Lower leg skin (tissue), 3 donors: ENCODE results near the gene MYOG.

Experiments
- CTCF ChIP-seq, 3 donors: fragments of 450-650 bp; IDR thresholded peaks; one replicate each; pipeline ENCODE4 v1.5.1; 2016; ENCODE audit warnings: antibody characterized with exemption in 3 of 3, mild to moderate bottlenecking in 3 of 3, moderate library complexity in 2 of 3
- POLR2A ChIP-seq, 2 donors: fragments of 450-650 bp; IDR thresholded peaks; one replicate each; pipeline ENCODE4 v1.6.1; 2016 to 2017; ENCODE audit warnings: antibody characterized with exemption in 2 of 2, mild to moderate bottlenecking in 1 of 2, moderate library complexity in 1 of 2

DNA sequence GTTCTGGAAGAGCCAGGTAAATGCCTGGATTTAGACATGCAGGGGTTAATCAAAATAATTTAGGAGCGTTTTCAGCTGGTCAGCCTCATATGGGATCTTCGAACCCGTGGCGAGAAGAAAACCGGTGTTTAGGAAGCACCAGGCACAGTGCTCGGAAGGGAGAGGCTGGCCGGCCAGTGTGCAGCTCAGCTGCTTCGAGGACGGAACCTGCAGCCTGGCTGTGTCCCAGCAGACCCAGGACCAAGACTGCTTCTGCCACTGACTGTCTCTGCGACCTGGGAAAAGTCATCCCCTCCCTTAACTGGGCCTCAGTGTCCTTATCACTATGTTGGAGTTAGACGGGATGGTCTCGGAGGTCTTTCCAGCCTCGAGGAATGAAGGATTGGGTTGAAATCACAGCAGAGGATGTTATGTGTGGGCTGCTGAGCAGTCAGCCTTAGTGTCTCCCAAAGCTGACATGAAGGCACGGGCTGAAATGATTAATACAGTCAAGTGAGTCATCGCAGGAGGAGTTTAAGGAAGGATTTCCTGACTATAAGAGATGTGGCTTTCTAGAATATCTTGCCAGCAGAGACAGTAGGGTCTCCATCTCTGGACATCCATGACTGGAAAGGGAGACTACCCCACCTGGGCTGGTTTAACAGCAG is 38.7 kb downstream of the MYOG start:
- no peak for TF ChIP-seq CTCF (IDR thresholded peaks at IDR 0.05)
- no peak for TF ChIP-seq POLR2A (IDR thresholded peaks at IDR 0.05)
